ENCODE results near the gene KCNG3. TPM values are rescaled to one million over a fixed set of nuclear protein-coding genes. Genes with fewer than 3 reads are reported as not detected.

Gene KCNG3
- 0.74 to 1.3 TPM (median 0.89 TPM) in 5 replicates for total RNA-seq (2022; extraction: Qiagen RNA extraction; ENCODE audit: low read depth)

GRCh38 chr2:42493468-42494354, at the start of gene KCNG3:
KCNG3 (minus strand) TSS chr2:42493982; CDS start chr2:42493501, 481 bp downstream.

Other genes with a start within 250 kb of the KCNG3 start
- 157 to 198 TPM (median 162 TPM) in 5 replicates for gene COX7A2L, start 132.8 kb downstream of the KCNG3 start, total RNA-seq (2022; extraction: Qiagen RNA extraction; ENCODE audit: low read depth)
- gene MTA3, start 74.7 kb upstream of the KCNG3 start, total RNA-seq (2022; extraction: Qiagen RNA extraction; ENCODE audit: low read depth): 25.8 to 34.5 TPM (median 32.2 TPM) in 5 replicates

All from A549 treated with DMSO at 1 μM for 4 hours (cell line).